ENCODE results near the gene FKBP15. TPM values are rescaled to one million over a fixed set of nuclear protein-coding genes. Genes with fewer than 3 reads are reported as not detected.
"Not testable (repeated sequence)": the region's sequence is repeated elsewhere in the genome, so short reads cannot be mapped to it uniquely, and the experiment has no call there.

The FKBP15 gene
- total RNA-seq, 1 experiment from 2014 or later = 17.6 TPM

GRCh38 chr9:113238202-113238858, 17.3 kb upstream of the FKBP15 start:
- in situ Hi-C loops (cut with HindIII; ENCODE audit: low pct_unique_long_range_greater_than_20kb, low sequenced_read_pairs) = no loop called here
- intact Hi-C loops (cut with micrococcal nuclease; ENCODE audit: unreplicated experiment) = no loop called here
- no peaks in the 10 kb centered on the region for H3K4me1 ChIP-seq (ENCODE audit: control insufficient read depth, insufficient read depth, low read length)
- H3K36me3 ChIP-seq (ENCODE audit: control insufficient read depth, insufficient read depth, low read length) = no peaks in the 10 kb centered on the region
- H3K9me3 ChIP-seq (ENCODE audit: control insufficient read depth, insufficient read depth, low read depth, low read length) = no peaks in the 10 kb centered on the region
- POLR2A ChIA-PET = no interaction called here
- TSS peak; percentile 26 for BruUV-seq (replicated peaks)
- no peak overlapping the region for H3K4me3 ChIP-seq (ENCODE audit: low read depth in 2 of 2, low read length in 2 of 2)
- no peak overlapping the region for H3K27ac ChIP-seq (ENCODE audit: low read length)
- no peak for DNase-seq (ENCODE audit: low read depth, low spot score)
- H3K27me3 ChIP-seq (ENCODE audit: control insufficient read depth, insufficient read depth, low read length) = no peaks in the 10 kb centered on the region
- CTCF ChIA-PET = no interaction called here
- ATAC-seq = no peak
- TF ChIP-seq SIN3A (IDR thresholded peaks at IDR 0.05; ENCODE audit: borderline replicate concordance, insufficient read depth, low read depth, low read length) (no peak), REST (IDR thresholded peaks at IDR 0.05; ENCODE audit: insufficient read depth in 1 of 2, low read depth in 2 of 2, low read length in 1 of 2) (no peak), POLR2AphosphoS5 (IDR thresholded peaks at IDR 0.05; ENCODE audit: low read depth, low read length) (no peak), TCF7L2 (IDR thresholded peaks at IDR 0.05; ENCODE audit: low read depth, low read length) (no peak), CTCF (IDR thresholded peaks at IDR 0.05) (no peak)

- in situ Hi-C loops (cut with HindIII; ENCODE audit: low pct_unique_long_range_greater_than_20kb, low sequenced_read_pairs) (no loop called here), intact Hi-C loops (cut with micrococcal nuclease; ENCODE audit: unreplicated experiment) (no loop called here)
- no TSS peak for BruUV-seq (replicated peaks)
- no peak for DNase-seq (ENCODE audit: low read depth, low spot score)
- Histone ChIP-seq H3K4me3 (ENCODE audit: low read depth in 2 of 2, low read length in 2 of 2) (no peak overlapping the region), H3K36me3 (ENCODE audit: control insufficient read depth, insufficient read depth, low read length) (no peaks in the 10 kb centered on the region), H3K27ac (ENCODE audit: low read length) (no peak overlapping the region), H3K9me3 (ENCODE audit: control insufficient read depth, insufficient read depth, low read depth, low read length) (no peaks in the 10 kb centered on the region), H3K27me3 (ENCODE audit: control insufficient read depth, insufficient read depth, low read length) (no peaks in the 10 kb centered on the region), H3K4me1 (ENCODE audit: control insufficient read depth, insufficient read depth, low read length) (no peaks in the 10 kb centered on the region)
- no peak for TF ChIP-seq SIN3A (IDR thresholded peaks at IDR 0.05; ENCODE audit: borderline replicate concordance, insufficient read depth, low read depth, low read length)
- POLR2A ChIA-PET = no interaction called here
- ATAC-seq = no peak
- CTCF ChIA-PET = no interaction called here
These were observed 15.9 kb upstream of the FKBP15 start for GRCh38 chr9:113237026-113237425.

GRCh38 chr9:113235701-113236255, 14.7 kb upstream of the FKBP15 start:
- ATAC-seq; intact Hi-C loops (cut with micrococcal nuclease; ENCODE audit: unreplicated experiment); H3K36me3 ChIP-seq (ENCODE audit: control insufficient read depth, insufficient read depth, low read length); H3K9me3 ChIP-seq (ENCODE audit: control insufficient read depth, insufficient read depth, low read depth, low read length); BruUV-seq (replicated peaks); H3K27ac ChIP-seq (ENCODE audit: low read length); H3K27me3 ChIP-seq (ENCODE audit: control insufficient read depth, insufficient read depth, low read length); H3K4me1 ChIP-seq (ENCODE audit: control insufficient read depth, insufficient read depth, low read length); in situ Hi-C loops (cut with HindIII; ENCODE audit: low pct_unique_long_range_greater_than_20kb, low sequenced_read_pairs); DNase-seq (ENCODE audit: low read depth, low spot score); H3K4me3 ChIP-seq (ENCODE audit: low read depth in 2 of 2, low read length in 2 of 2); POLR2A ChIA-PET; CTCF ChIA-PET: not testable (repeated sequence)
